Measurements from ENCODE around the gene ANTXR2. TPM values are rescaled to one million over a fixed set of nuclear protein-coding genes. Genes with fewer than 3 reads are reported as not detected.

Gene ANTXR2
- total and polyA plus RNA-seq, 2 donors from 2014 or later = 10.6 to 33.1 TPM

GRCh38 chr4:80098635-80099034, 25.6 kb upstream of the ANTXR2 start:
- DNase-seq (no peak), FAIRE-seq (no peak)
- intact Hi-C loops (cut with DNase I) = no loop called here
- H3K27ac ChIP-seq (ENCODE audit: low read depth in 2 of 2, low read length in 2 of 2) = no peak overlapping the region
- H3K4me1 ChIP-seq (ENCODE audit: control insufficient read depth in 2 of 3, insufficient read depth in 2 of 3, low read depth in 1 of 3, low read length in 3 of 3) = no peaks in the 10 kb centered on the region
- H3K9ac ChIP-seq (ENCODE audit: low read length in 3 of 3) = no peak overlapping the region
- H3K4me3 ChIP-seq (ENCODE audit: low read length in 3 of 3) = no peak overlapping the region
- H3K36me3 ChIP-seq (ENCODE audit: control insufficient read depth in 2 of 3, insufficient read depth in 3 of 3, low read length in 3 of 3) = no peaks in the 10 kb centered on the region
- no peaks in the 10 kb centered on the region for H3K9me3 ChIP-seq (ENCODE audit: control insufficient read depth in 2 of 3, insufficient read depth in 1 of 3, low read length in 3 of 3)
- no peaks in the 10 kb centered on the region for H3K27me3 ChIP-seq (ENCODE audit: control insufficient read depth, insufficient read depth, low read length)
- no peak for TF ChIP-seq CTCF (IDR thresholded peaks at IDR 0.05; ENCODE audit: borderline replicate concordance, extremely low read depth, insufficient read depth)

- Histone ChIP-seq H3K4me3 (ENCODE audit: low read length in 3 of 3) (no peak overlapping the region), H3K4me1 (ENCODE audit: control insufficient read depth in 2 of 3, insufficient read depth in 2 of 3, low read depth in 1 of 3, low read length in 3 of 3) (no peaks in the 10 kb centered on the region), H3K9me3 (ENCODE audit: control insufficient read depth in 2 of 3, insufficient read depth in 1 of 3, low read length in 3 of 3) (no peaks in the 10 kb centered on the region), H3K27me3 (ENCODE audit: control insufficient read depth, insufficient read depth, low read length) (no peaks in the 10 kb centered on the region), H3K36me3 (ENCODE audit: control insufficient read depth in 2 of 3, insufficient read depth in 3 of 3, low read length in 3 of 3) (no peaks in the 10 kb centered on the region), H3K9ac (ENCODE audit: low read length in 3 of 3) (no peak overlapping the region), H3K27ac (ENCODE audit: low read depth in 2 of 2, low read length in 2 of 2) (no peak overlapping the region)
- intact Hi-C loops (cut with DNase I) = no loop called here
- FAIRE-seq = no peak
- DNase-seq = peak in 1 of 5 donors; percentile 49
- TF ChIP-seq CTCF (IDR thresholded peaks at IDR 0.05; ENCODE audit: borderline replicate concordance, extremely low read depth, insufficient read depth) = no peak
Observed at GRCh38 chr4:80097400-80098177, 24.6 kb upstream of the ANTXR2 start.

- no peak for TF ChIP-seq CTCF (IDR thresholded peaks at IDR 0.05; ENCODE audit: borderline replicate concordance, extremely low read depth, insufficient read depth)
- Histone ChIP-seq H3K4me3 (ENCODE audit: low read length in 3 of 3) (no peak overlapping the region), H3K36me3 (ENCODE audit: control insufficient read depth in 2 of 3, insufficient read depth in 3 of 3, low read length in 3 of 3) (no peaks in the 10 kb centered on the region), H3K27me3 (ENCODE audit: control insufficient read depth, insufficient read depth, low read length) (no peaks in the 10 kb centered on the region), H3K9me3 (ENCODE audit: control insufficient read depth in 2 of 3, insufficient read depth in 1 of 3, low read length in 3 of 3) (no peaks in the 10 kb centered on the region), H3K9ac (ENCODE audit: low read length in 3 of 3) (no peak overlapping the region), H3K27ac (ENCODE audit: low read depth in 2 of 2, low read length in 2 of 2) (no peak overlapping the region), H3K4me1 (ENCODE audit: control insufficient read depth in 2 of 3, insufficient read depth in 2 of 3, low read depth in 1 of 3, low read length in 3 of 3) (no peaks in the 10 kb centered on the region)
- intact Hi-C loops (cut with DNase I) = no loop called here
- FAIRE-seq (no peak), DNase-seq (no peak)
Observed at GRCh38 chr4:80096175-80096850, 23.3 kb upstream of the ANTXR2 start.
